GM12878 (cell line): ENCODE measurements around the gene KIRREL3. TPM values are rescaled to one million over a fixed set of nuclear protein-coding genes. Genes with fewer than 3 reads are reported as not detected.

Source experiments
- ATAC-seq: fragments of 200-7000 bp; cut with Tn5 transposase; 3 replicates; pipeline ENCODE4 v1.9.1; 2020; ENCODE audit warnings: mild to moderate bottlenecking, moderate library complexity
- BruUV-seq: library from RNA; stranded (reverse); fragments of 400-500 nt; replicated peaks from 2 replicates; lab custom pipeline; 2021; lab: Mats Ljungman, UMichigan
- CTCF ChIA-PET: fragments of 300-600 bp; sonication (Branson Sonifier 250); formaldehyde crosslinking; extraction: SDS; loops from one replicate; lab custom pipeline; 2021; ENCODE audit warnings: inconsistent platforms; lab: Yijun Ruan, JAX
- POLR2A ChIA-PET: fragments of 350-600 bp; formaldehyde crosslinking; extraction: SDS; loops from one replicate; lab custom pipeline; 2021; ENCODE audit warnings: inconsistent platforms; lab: Charles Lee
- RAD21 ChIA-PET: fragments of 300-600 bp; sonication (Branson Sonifier 250); formaldehyde crosslinking; loops from one replicate; lab custom pipeline; 2023; ENCODE audit warnings: antibody characterized with exemption; ENCODE audit not compliant: unreplicated experiment; lab: Charles Lee
- SMC1A ChIA-PET: fragments of 300-600 bp; sonication (Branson Sonifier 250); formaldehyde crosslinking; loops from one replicate; lab custom pipeline; 2023; ENCODE audit not compliant: unreplicated experiment, uncharacterized antibody; lab: Charles Lee
- DNase-seq: peaks from one replicate; pipeline ENCODE4 v3.0.0-alpha.2; 2011; ENCODE audit warnings: low read depth, low spot score
- FAIRE-seq: peaks from 3 replicates; lab custom pipeline; 2011; peaks lifted over from hg19 to GRCh38; lab: Jason Lieb, UNC
- H2AFZ ChIP-seq: 2 replicates; pipeline ENCODE4 v1.6.0; 2011; ENCODE audit warnings: low read depth, low read length, control low read depth; ENCODE audit not compliant: control insufficient read depth
- H3K27ac ChIP-seq: 2 replicates; pipeline ENCODE4 v1.5.1; 2011; ENCODE audit warnings: control low read depth; ENCODE audit not compliant: control insufficient read depth, insufficient read depth
- H3K27me3 ChIP-seq, 2 experiments: replicated peaks in 1 of 2; 2 replicates each; pipeline versions ENCODE4 v1.6.0 to v1.6.1; 2011; ENCODE audit warnings: low read length in 1 of 2; ENCODE audit not compliant: control insufficient read depth in 2 of 2, insufficient read depth in 2 of 2
- H3K36me3 ChIP-seq, 2 experiments: 2 replicates each; pipeline ENCODE4 v1.5.1; 2011; ENCODE audit warnings: low read length in 1 of 2; ENCODE audit not compliant: control insufficient read depth in 2 of 2, insufficient read depth in 2 of 2
- H3K4me1 ChIP-seq: 2 replicates; pipeline ENCODE4 v1.6.1; 2011; ENCODE audit warnings: mild to moderate bottlenecking, low read length, moderate library complexity, mixed read lengths; ENCODE audit not compliant: control insufficient read depth, insufficient read depth
- H3K4me2 ChIP-seq: 2 replicates; pipeline ENCODE4 v1.6.0; 2011; ENCODE audit warnings: control low read depth; ENCODE audit not compliant: control insufficient read depth, insufficient read depth
- H3K4me3 ChIP-seq: fragments of 200-600 bp; sonication (generic); 2 replicates; pipeline ENCODE4 v1.5.1; 2016
- H3K79me2 ChIP-seq: 2 replicates; pipeline ENCODE4 v1.6.0; 2011; ENCODE audit warnings: low read length; ENCODE audit not compliant: control insufficient read depth, insufficient read depth
- H3K9ac ChIP-seq: 2 replicates; pipeline ENCODE4 v1.8.0; 2011; ENCODE audit warnings: low read length, control low read depth, mixed read lengths; ENCODE audit not compliant: control insufficient read depth, insufficient read depth
- H3K9me3 ChIP-seq: replicated peaks from 3 replicates; pipeline ENCODE4 v1.5.1; 2011; ENCODE audit warnings: mild to moderate bottlenecking, low read length; ENCODE audit not compliant: control insufficient read depth, insufficient read depth
- H4K20me1 ChIP-seq: 2 replicates; pipeline ENCODE4 v1.6.0; 2011; ENCODE audit not compliant: control insufficient read depth, insufficient read depth
- ATF7 ChIP-seq: fragments of 450-650 bp; IDR thresholded peaks from 2 replicates; pipeline ENCODE4 v1.6.1; 2016; ENCODE audit warnings: low read depth, mild to moderate bottlenecking
- BHLHE40 ChIP-seq, 2 experiments: fragments of 450-650 bp in 1 of 2; IDR thresholded peaks; 2 replicates each; pipeline ENCODE4 v1.6.1; 2011 to 2017; ENCODE audit warnings: low read depth in 2 of 2, borderline replicate concordance in 1 of 2, improper control_type of control experiment in 1 of 2, low read length in 1 of 2, mild to moderate bottlenecking in 1 of 2
- CBX3 ChIP-seq: fragments of 200-600 bp; sonication (generic); IDR thresholded peaks from 2 replicates; pipeline ENCODE4 v1.6.1; 2016; ENCODE audit warnings: low read depth, borderline replicate concordance
- CTCF ChIP-seq, 3 experiments: IDR thresholded peaks in 2 of 3; conservative IDR thresholded peaks in 1 of 3; 2 replicates each; pipeline ENCODE4 v1.5.1; 2011; ENCODE audit warnings: low read depth in 3 of 3, low read length in 3 of 3, mild to moderate bottlenecking in 3 of 3, control low read depth in 2 of 3, moderate library complexity in 2 of 3, inconsistent platforms in 1 of 3, mixed read lengths in 1 of 3; ENCODE audit not compliant: control insufficient read depth in 2 of 3, insufficient read depth in 1 of 3; ENCODE audit errors: extremely low read depth in 1 of 3
- DPF2 ChIP-seq: fragments of 450-650 bp; IDR thresholded peaks from 2 replicates; pipeline ENCODE4 v1.6.1; 2017; ENCODE audit warnings: mild to moderate bottlenecking
- EP300 ChIP-seq, 2 experiments: fragments of 150-350 bp in 1 of 2; IDR thresholded peaks; 2 replicates each; pipeline ENCODE4 v1.6.1; 2011 to 2012; ENCODE audit warnings: low read depth in 2 of 2, low read length in 2 of 2, borderline replicate concordance in 1 of 2, improper control_type of control experiment in 1 of 2, inconsistent platforms in 1 of 2; ENCODE audit not compliant: control insufficient read depth in 1 of 2
- HCFC1 ChIP-seq: fragments of 150-350 bp; IDR thresholded peaks from 2 replicates; pipeline ENCODE4 v1.6.1; 2014; ENCODE audit warnings: low read length
- IKZF1 ChIP-seq: fragments of 450-650 bp; conservative IDR thresholded peaks from 2 replicates; pipeline ENCODE4 v1.6.1; 2017; ENCODE audit warnings: antibody characterized with exemption, mild to moderate bottlenecking
- IKZF2 ChIP-seq, 2 experiments: fragments of 450-650 bp; IDR thresholded peaks; 2 replicates each; pipeline ENCODE4 v1.6.1; 2017; ENCODE audit warnings: mild to moderate bottlenecking in 2 of 2, moderate library complexity in 2 of 2
- MTA2 ChIP-seq: fragments of 450-650 bp; IDR thresholded peaks from 2 replicates; pipeline ENCODE4 v1.6.1; 2016; ENCODE audit warnings: low read depth, mild to moderate bottlenecking, moderate library complexity
- NFYA ChIP-seq: IDR thresholded peaks from 2 replicates; pipeline ENCODE4 v1.6.1; 2011; ENCODE audit warnings: low read depth, mild to moderate bottlenecking, low read length, improper control_type of control experiment, borderline replicate concordance
- POU2F2 ChIP-seq: IDR thresholded peaks from 3 replicates; pipeline ENCODE4 v1.6.1; 2011; ENCODE audit warnings: low read depth, mild to moderate bottlenecking, low read length, borderline replicate concordance
- RBBP5 ChIP-seq: fragments of 200-600 bp; sonication (generic); conservative IDR thresholded peaks from 2 replicates; pipeline ENCODE4 v1.6.1; 2016
- SMC3 ChIP-seq: IDR thresholded peaks from 2 replicates; pipeline ENCODE4 v1.6.1; 2011; ENCODE audit warnings: low read length, improper control_type of control experiment, borderline replicate concordance
- USF2 ChIP-seq: IDR thresholded peaks from 2 replicates; pipeline ENCODE4 v1.6.1; 2011; ENCODE audit warnings: low read depth, low read length, improper control_type of control experiment, borderline replicate concordance
- WGBS: methylation state at CpG from one replicate; pipeline ENCODE4 v1.1.6; 2016; ENCODE audit warnings: low lambda C conversion rate; ENCODE audit not compliant: insufficient replicate concordance, insufficient coverage; ENCODE audit errors: missing lambda C conversion rate; 5-methylcytosine and 5-hydroxymethylcytosine counted together
- in situ Hi-C: fragments of 300-500 bp; cut with MboI; formaldehyde crosslinking; loops from 9 replicates; pipeline ENCODE4 v1.14.3; 2018; ENCODE audit warnings: mixed read lengths
- intact Hi-C: fragments of 100-400 bp; cut with micrococcal nuclease; formaldehyde crosslinking; loops from one replicate; pipeline ENCODE4 v1.14.2; 2022; ENCODE audit not compliant: unreplicated experiment
- polyA plus RNA-seq, 11 experiments: library from polyadenylated mRNA; depleted of rRNA in 4 of 11; unstranded in 6 of 11; stranded (reverse) in 5 of 11; fragments of >200 nt; fragmentation: Nextera tagmentation in 4 of 11; fragmentation: Illumina TruSeq in 1 of 11; extraction: Ambion mirVana in 4 of 11; extraction: Trizol in 1 of 11; gene quantifications; 1 replicate in 1 of 11; 2 replicates in 10 of 11; pipeline versions ENCODE4 v1.2.1 to v1.2.3, GENCODE V29; 2011 to 2016; ENCODE audit warnings: inconsistent platforms in 2 of 11, missing spikeins in 2 of 11, low read depth in 1 of 11
- total RNA-seq, 4 experiments: library from RNA; depleted of rRNA in 3 of 4; stranded (reverse); fragments of >200 nt in 3 of 4; fragmentation: Illumina TruSeq in 1 of 4; extraction: Trizol in 1 of 4; gene quantifications; 2 replicates each; pipeline versions ENCODE4 v1.2.1 to v1.2.3, GENCODE V29; 2013 to 2021
- TF ChIP-seq, protein P1 (sequence below): fragments of 450-650 bp; IDR thresholded peaks from 2 replicates; pipeline ENCODE4 v1.6.1; 2017; ENCODE audit warnings: low read depth, mild to moderate bottlenecking, moderate library complexity
- TF ChIP-seq, protein P2 (sequence below): IDR thresholded peaks from 2 replicates; pipeline ENCODE4 v1.6.1; 2011; ENCODE audit warnings: low read depth, mild to moderate bottlenecking, low read length, moderate library complexity, borderline replicate concordance; ENCODE audit errors: extremely low read depth

KIRREL3 gene
- total and polyA plus RNA-seq, 10 of the 15 experiments (the other 5 are each of a cell fraction or from before 2014, with no cell fraction given), result under 0.01 TPM; not detected in 9

GRCh38 chr11:126485021-126485792, 515.4 kb downstream of the KIRREL3 start:
- in situ Hi-C loops (no loop called here), intact Hi-C loops (no loop called here)
- H3K36me3 ChIP-seq, result no peaks in the 10 kb centered on the region
- BruUV-seq, result no TSS peak
- SMC1A ChIA-PET, result interaction anchor here (0.5 to 7.1 kb wide), 5 partner anchors 31 to 177 kb away, joined by 3 to 79 read pairs (median 3); no protein-coding TSS in a partner anchor
- no peaks in the 10 kb centered on the region for H3K79me2 ChIP-seq
- peaks cover 21% of the 10 kb centered on the region for H3K4me1 ChIP-seq
- CTCF ChIA-PET, result interaction anchor here (0.7 to 8.2 kb wide), 14 partner anchors 10 to 589 kb away, joined by 3 to 232 read pairs (median 4); partner anchors contain the start of gene DCPS
- POLR2A ChIA-PET, result interaction anchor here (0.7 to 1.6 kb wide), 2 partner anchors 180 to 582 kb away, joined by 3 to 4 read pairs; no protein-coding TSS in a partner anchor
- H3K27me3 ChIP-seq, result peaks cover 0 to 3% of the 10 kb centered on the region in 2 experiments; a peak in 2 of 4 replicates
- H2AFZ ChIP-seq, result no peak overlapping the region
- H3K9ac ChIP-seq, result no peak overlapping the region
- no peak overlapping the region for H3K27ac ChIP-seq
- no peaks in the 10 kb centered on the region for H3K9me3 ChIP-seq
- ATAC-seq (peak; percentile 83), FAIRE-seq (peak; percentile 76), DNase-seq (no peak)
- no peak overlapping the region for H3K4me3 ChIP-seq
- RAD21 ChIA-PET, result interaction anchor here (0.6 to 1.5 kb wide), 6 partner anchors 26 to 506 kb away, joined by 3 to 7 read pairs (median 4); no protein-coding TSS in a partner anchor
- H3K4me2 ChIP-seq, result peak overlapping the region; percentile 81
- no peaks in the 10 kb centered on the region; the same call in 1 of the 2 replicates for H4K20me1 ChIP-seq
- WGBS, result 1% methylated on average over 10 of the region's 10 CpGs
- TF ChIP-seq CTCF (IDR thresholded peaks at IDR 0.05 in 2 of 3, conservative IDR thresholded peaks at IDR 0.05 in 1 of 3; ENCODE audit: control insufficient read depth in 2 of 3, extremely low read depth in 1 of 3, insufficient read depth in 1 of 3, low read depth in 3 of 3, low read length in 3 of 3), result peak; percentile 4 to 14 (median 5); a peak in 1 of 6 replicates
- TF ChIP-seq SMC3, result peak; percentile 11; the same call in 1 of the 2 replicates
- TF ChIP-seq CBX3, result no peak
- no peak for TF ChIP-seq NFYA
- TF ChIP-seq USF2, result peak; percentile 40; the same call in 1 of the 2 replicates
- peak; percentile 41; the same call in 1 of the 2 replicates for TF ChIP-seq ATF7
- TF ChIP-seq EP300 (IDR thresholded peaks at IDR 0.05; ENCODE audit: borderline replicate concordance in 1 of 2, control insufficient read depth in 1 of 2, low read depth in 2 of 2, low read length in 2 of 2), result peak in 1 of 2 experiments; percentile 46; a peak in 1 of 4 replicates
- peak; percentile 2; the same call in 1 of the 3 replicates for TF ChIP-seq POU2F2
- TF ChIP-seq, protein P1, sequence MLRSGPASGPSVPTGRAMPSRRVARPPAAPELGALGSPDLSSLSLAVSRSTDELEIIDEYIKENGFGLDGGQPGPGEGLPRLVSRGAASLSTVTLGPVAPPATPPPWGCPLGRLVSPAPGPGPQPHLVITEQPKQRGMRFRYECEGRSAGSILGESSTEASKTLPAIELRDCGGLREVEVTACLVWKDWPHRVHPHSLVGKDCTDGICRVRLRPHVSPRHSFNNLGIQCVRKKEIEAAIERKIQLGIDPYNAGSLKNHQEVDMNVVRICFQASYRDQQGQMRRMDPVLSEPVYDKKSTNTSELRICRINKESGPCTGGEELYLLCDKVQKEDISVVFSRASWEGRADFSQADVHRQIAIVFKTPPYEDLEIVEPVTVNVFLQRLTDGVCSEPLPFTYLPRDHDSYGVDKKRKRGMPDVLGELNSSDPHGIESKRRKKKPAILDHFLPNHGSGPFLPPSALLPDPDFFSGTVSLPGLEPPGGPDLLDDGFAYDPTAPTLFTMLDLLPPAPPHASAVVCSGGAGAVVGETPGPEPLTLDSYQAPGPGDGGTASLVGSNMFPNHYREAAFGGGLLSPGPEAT, result peak; percentile 60; the same call in 1 of the 2 replicates
- no peak for TF ChIP-seq HCFC1
- TF ChIP-seq IKZF1, result peak; percentile 70
- TF ChIP-seq RBBP5, result no peak
- TF ChIP-seq, protein P2, sequence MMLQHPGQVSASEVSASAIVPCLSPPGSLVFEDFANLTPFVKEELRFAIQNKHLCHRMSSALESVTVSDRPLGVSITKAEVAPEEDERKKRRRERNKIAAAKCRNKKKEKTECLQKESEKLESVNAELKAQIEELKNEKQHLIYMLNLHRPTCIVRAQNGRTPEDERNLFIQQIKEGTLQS, result no peak
- 0 out of 2 replicates have a peak, but pooled peaks have one; percentile 13 for TF ChIP-seq MTA2
- TF ChIP-seq BHLHE40 (IDR thresholded peaks at IDR 0.05; ENCODE audit: borderline replicate concordance in 1 of 2, low read depth in 2 of 2, low read length in 1 of 2), result peak in 1 of 2 experiments; percentile 51; a peak in 2 of 4 replicates
- TF ChIP-seq DPF2, result 0 out of 2 replicates have a peak, but pooled peaks have one; percentile 57
- TF ChIP-seq IKZF2 (IDR thresholded peaks at IDR 0.05), result peak; percentile 86 to 88
